HG02870 (cell line): Measurements from ENCODE around the gene HEXIM1.

Source experiments
- ATAC-seq: cut with Tn5 transposase; IDR thresholded peaks from one replicate; pipeline ENCODE4 v1.9.1; 2021; ENCODE audit warnings: mild to moderate bottlenecking, moderate library complexity; ENCODE audit not compliant: unreplicated experiment

Gene HEXIM1

GRCh38 chr17:45128989-45129388 lies 19.3 kb upstream of the HEXIM1 start:
- ATAC-seq: no peak

- ATAC-seq: no peak
Measured at GRCh38 chr17:45129426-45129939, 18.8 kb upstream of the HEXIM1 start.

GRCh38 chr17:45129940-45130680 lies 18.2 kb upstream of the HEXIM1 start:
- ATAC-seq: no peak

DNA sequence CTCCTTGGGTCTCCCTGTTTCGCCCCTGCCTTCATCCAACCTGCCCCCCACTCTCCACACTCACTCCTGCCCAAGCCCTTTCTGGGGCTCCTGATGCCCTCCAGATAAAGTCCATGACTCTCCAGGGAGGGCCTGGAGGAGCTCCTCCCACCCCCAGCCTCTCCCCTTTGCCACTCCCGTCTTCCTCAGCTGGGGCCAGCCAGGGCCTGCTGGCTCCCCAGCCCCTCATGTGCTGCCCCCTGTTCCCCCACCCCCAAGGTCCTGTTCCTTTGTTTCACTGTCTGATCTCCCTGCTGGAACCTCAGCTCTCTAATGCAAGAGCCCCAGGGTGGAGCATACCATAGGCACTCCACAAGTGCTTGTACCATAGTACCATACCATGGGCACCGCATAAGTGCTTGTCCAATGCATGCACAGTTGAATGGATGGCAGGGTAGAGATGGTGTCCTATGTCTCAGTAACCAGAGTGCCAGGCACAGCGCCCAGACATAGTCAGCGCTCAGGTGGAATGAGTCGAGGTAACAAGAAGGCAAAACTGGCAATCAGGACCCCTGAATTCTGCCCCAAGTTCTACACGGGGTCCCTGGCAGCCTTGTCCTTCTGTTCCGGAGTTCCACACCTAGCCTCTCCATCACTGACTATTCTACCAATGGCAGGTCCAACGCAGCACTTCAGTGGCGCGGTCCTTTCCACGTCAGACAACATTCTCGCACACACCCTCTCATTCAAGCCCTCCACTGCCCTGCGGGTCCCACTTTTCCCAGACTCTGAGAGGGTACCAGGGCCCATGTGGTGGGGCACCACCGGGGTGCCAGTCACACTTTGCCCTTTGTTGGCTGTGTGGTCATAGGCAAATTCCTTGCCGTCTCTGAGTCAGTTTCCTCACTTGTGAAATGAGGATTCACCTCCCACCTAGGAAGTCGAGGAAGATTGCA lies 17.3 kb upstream of the HEXIM1 start:
- no peak for ATAC-seq

DNA sequence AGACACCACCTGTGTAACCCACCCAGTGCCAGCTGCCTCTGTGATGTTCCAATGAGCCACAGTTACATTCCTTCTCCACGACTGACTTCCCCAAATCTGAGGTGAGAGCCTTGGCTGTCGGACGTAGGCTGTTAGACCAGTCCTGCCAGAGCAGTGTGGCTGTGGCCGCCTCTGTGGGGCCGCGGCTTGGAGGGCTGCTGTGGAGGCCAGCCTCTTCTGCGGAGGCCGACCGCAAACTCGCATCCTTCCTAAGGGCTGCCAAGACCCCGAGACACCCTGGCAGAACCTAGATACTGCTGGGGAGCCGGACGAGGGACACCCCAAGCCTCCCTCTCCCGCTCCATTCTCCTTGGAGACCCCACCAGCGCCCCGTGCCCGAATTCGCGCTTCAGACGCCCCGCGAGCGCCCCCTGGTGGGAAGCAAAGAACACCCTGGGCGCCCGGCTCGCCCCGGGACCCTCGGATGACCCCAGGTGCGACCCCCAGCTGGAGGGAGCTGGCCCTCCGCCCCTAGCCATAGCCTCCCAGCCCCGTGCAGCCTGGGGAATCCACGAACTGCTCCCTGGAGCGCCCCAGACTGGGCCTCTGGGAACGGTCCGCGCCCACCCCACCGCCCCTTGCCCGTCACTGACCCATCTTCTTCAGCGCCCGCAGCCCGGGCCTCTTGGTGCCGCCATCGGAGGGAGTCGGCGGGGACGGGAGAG lies 16.5 kb upstream of the HEXIM1 start:
- no peak for ATAC-seq

GRCh38 chr17:45132320-45132571 lies 16.0 kb upstream of the HEXIM1 start, which contains the start of gene PLCD3:
PLCD3 (minus strand) TSS chr17:45132515; CDS start chr17:45132410, 105 bp downstream.
- no peak for ATAC-seq

- no peak for ATAC-seq
Measured at GRCh38 chr17:45132572-45133463, 15.5 kb upstream of the HEXIM1 start.

GRCh38 chr17:45135192-45135977 lies 12.9 kb upstream of the HEXIM1 start, which contains the start of gene ACBD4:
ACBD4 (plus strand) TSS chr17:45135687; CDS start chr17:45136145, 458 bp downstream.
- peak; percentile 84 for ATAC-seq

- ATAC-seq: no peak
Measured at GRCh38 chr17:45135978-45136791, 12.1 kb upstream of the HEXIM1 start.

DNA sequence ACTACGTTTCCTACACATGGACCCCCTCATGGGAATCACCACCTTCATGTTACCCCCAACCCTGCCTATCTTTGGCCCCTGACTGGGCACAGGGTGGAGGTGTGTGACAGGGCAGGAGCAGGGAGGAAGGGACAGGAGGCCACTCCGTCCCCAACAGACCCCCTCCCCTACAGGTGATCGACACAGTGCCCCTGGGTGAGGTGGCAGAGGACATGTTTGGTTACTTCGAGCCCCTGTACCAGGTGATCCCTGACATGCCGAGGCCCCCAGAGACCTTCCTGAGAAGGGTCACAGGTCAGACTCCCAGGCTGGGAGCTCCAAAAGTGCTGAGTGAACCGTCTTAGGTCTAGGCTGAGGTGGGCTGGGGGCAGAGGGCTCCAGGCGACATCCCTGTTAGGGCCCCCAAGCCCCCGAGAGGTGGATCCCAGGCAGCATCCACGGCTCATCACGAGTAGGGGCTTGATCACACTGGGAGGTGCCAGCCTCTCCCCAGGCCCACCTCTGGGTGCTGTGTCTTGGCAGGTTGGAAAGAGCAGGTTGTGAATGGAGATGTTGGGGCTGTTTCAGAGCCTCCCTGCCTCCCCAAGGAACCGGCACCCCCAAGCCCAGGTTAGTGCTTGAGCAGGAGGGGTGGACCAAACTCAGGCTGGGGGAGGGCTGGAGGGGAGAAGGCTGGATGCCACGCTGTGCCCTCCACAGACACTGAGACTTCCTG lies 11.3 kb upstream of the HEXIM1 start:
- no peak for ATAC-seq

- no peak for ATAC-seq
Measured at GRCh38 chr17:45137561-45138305, 10.5 kb upstream of the HEXIM1 start.

DNA sequence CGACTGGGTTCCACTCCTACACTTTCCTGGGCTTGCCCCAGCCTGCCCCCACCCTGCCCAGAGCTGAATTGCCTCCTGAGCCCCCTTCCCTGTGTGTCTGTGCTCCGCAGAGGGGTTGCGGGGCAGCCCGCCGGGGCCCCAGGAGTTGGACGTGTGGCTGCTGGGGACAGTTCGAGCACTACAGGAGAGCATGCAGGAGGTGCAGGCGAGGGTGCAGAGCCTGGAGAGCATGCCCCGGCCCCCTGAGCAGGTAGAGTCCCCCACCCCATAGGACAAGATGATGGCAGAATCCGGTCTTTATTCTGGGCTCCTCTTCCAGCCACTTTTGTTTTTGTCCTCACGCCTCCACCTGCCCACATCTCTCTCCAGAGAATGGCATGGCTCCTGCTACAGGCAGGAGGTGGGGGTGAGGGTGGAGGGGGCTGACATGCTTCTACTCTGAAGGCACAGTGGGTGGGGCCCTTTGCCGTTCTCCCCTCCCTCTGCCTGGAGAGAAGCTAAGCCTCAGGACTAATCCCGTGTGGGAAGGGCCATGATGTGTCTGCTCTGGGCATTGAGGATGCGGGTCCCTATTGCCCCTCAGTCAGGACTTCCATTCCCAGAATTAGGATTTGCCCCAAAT lies 9.3 kb upstream of the HEXIM1 start:
- no peak for ATAC-seq

DNA sequence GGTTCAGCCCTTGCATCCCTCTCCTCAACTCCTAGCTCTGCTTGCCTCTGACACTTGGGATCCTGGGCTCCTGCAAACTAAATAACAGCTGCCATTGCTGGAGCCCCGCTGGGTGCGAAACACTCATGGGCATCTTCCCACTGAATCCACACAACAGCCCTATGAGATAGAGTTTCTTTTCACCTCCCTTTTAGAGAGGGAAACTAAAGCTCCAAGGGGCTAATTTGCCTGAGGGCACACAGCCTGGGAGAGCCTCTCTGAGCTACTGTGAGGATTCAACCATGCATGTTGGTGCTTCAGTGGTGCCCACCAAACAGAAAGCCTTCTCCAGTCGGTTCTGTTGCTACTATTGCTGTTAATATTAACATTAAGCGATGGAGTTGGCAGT lies 8.7 kb upstream of the HEXIM1 start:
- ATAC-seq: no peak

GRCh38 chr17:45143094-45143670 lies 5.1 kb upstream of the HEXIM1 start:
- ATAC-seq: no peak

GRCh38 chr17:45143767-45144198 lies 4.5 kb upstream of the HEXIM1 start:
- ATAC-seq: no peak
